CD4-positive, CD25-positive, alpha-beta regulatory T cell (primary cell): ENCODE measurements around the gene ZNF19. TPM values are rescaled to one million over a fixed set of nuclear protein-coding genes. Genes with fewer than 3 reads are reported as not detected.
A peak's percentile ranks its signal among the peaks of the same experiment; 100 is the strongest.

ENCODE experiments used
- ATAC-seq, 2 donors: fragments of 150-1000 bp; cut with Tn5 transposase; one replicate each; pipeline ENCODE4 v1.10.0; 2021; ENCODE audit warnings: low read depth in 2 of 2, moderate number of reproducible peaks in 2 of 2, moderate library complexity in 1 of 2
- DNase-seq, 3 donors: peaks; one replicate each; pipeline versions ENCODE4 v3.0.0 to v3.0.0-alpha.2; 2012 to 2022; ENCODE audit warnings: mixed read lengths in 1 of 3
- H3K27ac ChIP-seq: one replicate; pipeline ENCODE4 v1.7.0; 2013; ENCODE audit warnings: mild to moderate bottlenecking, low read length; ENCODE audit not compliant: insufficient read depth, poor library complexity, severe bottlenecking
- H3K27me3 ChIP-seq: one replicate; pipeline ENCODE4 v1.7.0; 2013; ENCODE audit warnings: low read length; ENCODE audit not compliant: control insufficient read depth, insufficient read depth
- H3K36me3 ChIP-seq: one replicate; pipeline ENCODE4 v1.7.0; 2013; ENCODE audit warnings: mild to moderate bottlenecking, low read length, moderate library complexity; ENCODE audit not compliant: control insufficient read depth, insufficient read depth
- H3K4me1 ChIP-seq: 2 replicates; pipeline ENCODE4 v1.7.0; 2013; ENCODE audit warnings: mild to moderate bottlenecking, low read length; ENCODE audit not compliant: insufficient read depth, control insufficient read depth, poor library complexity, severe bottlenecking
- H3K4me3 ChIP-seq: one replicate; pipeline ENCODE4 v1.7.0; 2013; ENCODE audit warnings: low read depth, mild to moderate bottlenecking, low read length, moderate library complexity
- H3K9me3 ChIP-seq, 2 experiments: 1 replicate in 1 of 2; 2 replicates in 1 of 2; pipeline ENCODE4 v1.7.0; 2013; ENCODE audit warnings: low read length in 2 of 2, mild to moderate bottlenecking in 1 of 2, moderate library complexity in 1 of 2; ENCODE audit not compliant: control insufficient read depth in 2 of 2
- H3K27ac Mint-ChIP-seq, 3 donors: one replicate each; pipeline ENCODE4 v1.8.0; 2020 to 2022; ENCODE audit warnings: mild to moderate bottlenecking in 3 of 3, mixed read lengths in 3 of 3, moderate library complexity in 2 of 3
- H3K27me3 Mint-ChIP-seq: one replicate; pipeline ENCODE4 v1.8.0; 2022; ENCODE audit warnings: mild to moderate bottlenecking, mixed read lengths
- H3K36me3 Mint-ChIP-seq: one replicate; pipeline ENCODE4 v1.8.0; 2020; ENCODE audit warnings: mixed read lengths
- H3K4me1 Mint-ChIP-seq, 4 donors: one replicate each; pipeline ENCODE4 v1.8.0; 2020 to 2022; ENCODE audit warnings: mixed read lengths in 4 of 4, mild to moderate bottlenecking in 1 of 4
- H3K4me3 Mint-ChIP-seq, 4 donors: one replicate each; pipeline ENCODE4 v1.8.0; 2020 to 2022; ENCODE audit warnings: mild to moderate bottlenecking in 4 of 4, mixed read lengths in 4 of 4, moderate library complexity in 3 of 4
- H3K9me3 Mint-ChIP-seq, 7 donors: one replicate each; pipeline ENCODE4 v1.8.0; 2020 to 2022; ENCODE audit warnings: mixed read lengths in 7 of 7, mild to moderate bottlenecking in 3 of 7, moderate library complexity in 2 of 7
- polyA plus RNA-seq, 4 donors: library from polyadenylated mRNA; unstranded; fragments of 300-500 nt; fragmentation: Illumina TruSeq; gene quantifications; one replicate each; pipeline ENCODE4 v1.2.3, GENCODE V29; 2021
- total RNA-seq: library from RNA; stranded (reverse); gene quantifications from one replicate; pipeline ENCODE4 v1.2.3, GENCODE V29; 2022

ZNF19 gene
- total and polyA plus RNA-seq, 5 donors from 2014 or later = 1.7 to 5.9 (median 2.8) TPM

DNA sequence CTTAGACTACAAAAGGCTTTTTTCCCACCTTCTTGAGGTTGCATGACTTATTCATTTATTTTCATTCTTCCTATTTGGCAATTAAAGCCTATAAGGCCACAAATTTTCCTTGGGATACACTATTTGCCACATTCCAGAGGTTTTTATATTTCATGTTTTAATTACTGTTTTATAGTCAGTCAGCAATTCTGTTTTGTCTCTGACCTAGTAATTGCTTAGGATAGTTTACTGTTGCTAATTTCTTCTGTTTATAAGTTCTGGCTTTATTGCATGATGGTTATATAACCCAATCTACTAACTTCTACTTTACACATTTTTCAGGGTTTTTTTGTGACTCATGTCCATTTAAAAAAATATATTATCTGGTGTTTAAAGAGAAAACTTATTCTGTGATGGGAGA lies 29.6 kb downstream of the ZNF19 start:
- Mint-ChIP-seq H3K36me3 (peaks cover 16% of the 10 kb centered on the region), H3K27ac (no peak overlapping the region)
- ATAC-seq = no peak

DNA sequence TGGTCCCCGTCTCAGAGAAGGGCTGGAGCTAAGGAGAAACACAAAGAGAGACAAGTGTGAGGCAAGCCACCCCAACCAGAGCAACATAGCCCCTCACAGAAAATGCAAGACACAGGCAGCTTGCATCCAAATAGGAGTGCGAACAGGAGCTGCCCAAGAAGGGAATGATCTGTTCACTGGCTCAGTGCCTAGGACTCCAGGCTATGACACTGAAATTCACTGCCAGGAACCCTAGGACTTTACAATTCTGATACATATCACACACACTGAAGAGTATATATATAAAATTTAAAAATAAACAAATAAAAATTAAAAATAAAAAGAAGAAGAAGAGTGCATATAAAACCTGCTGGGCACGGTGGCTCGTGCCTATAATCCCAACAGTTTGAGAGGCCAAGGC lies 32.3 kb downstream of the ZNF19 start:
- Mint-ChIP-seq H3K36me3 (peaks cover 41% of the 10 kb centered on the region), H3K4me1 (peaks cover 10 to 23% (median 12%) of the 10 kb centered on the region in 4 donors), H3K9me3 (peaks cover 0 to 25% (median 3%) of the 10 kb centered on the region in 7 donors), H3K27ac (no peak overlapping the region), H3K27me3 (no peaks in the 10 kb centered on the region), H3K4me3 (no peak overlapping the region)
- H3K27me3 ChIP-seq = no peaks in the 10 kb centered on the region
- H3K4me3 ChIP-seq = no peak overlapping the region
- H3K9me3 ChIP-seq = peaks cover 6 to 15% of the 10 kb centered on the region in 2 experiments
- H3K27ac ChIP-seq = no peak overlapping the region
- peaks cover 42% of the 10 kb centered on the region for H3K36me3 ChIP-seq
- peaks cover 14% of the 10 kb centered on the region for H3K4me1 ChIP-seq
- no peak for DNase-seq
- ATAC-seq = no peak

More for the DNA sequence above, 29.6 kb downstream of the ZNF19 start:
- no peak for DNase-seq
- no peak overlapping the region for H3K4me3 ChIP-seq
- Mint-ChIP-seq H3K4me1 (peaks cover 15 to 38% (median 23%) of the 10 kb centered on the region in 4 donors), H3K4me3 (no peak overlapping the region), H3K9me3 (peaks cover 0 to 4% (median 2%) of the 10 kb centered on the region in 7 donors), H3K27me3 (no peaks in the 10 kb centered on the region)
- H3K36me3 ChIP-seq = peaks cover 15% of the 10 kb centered on the region
- no peaks in the 10 kb centered on the region for H3K27me3 ChIP-seq
- H3K27ac ChIP-seq = no peak overlapping the region
- H3K9me3 ChIP-seq = no peaks in the 10 kb centered on the region
- H3K4me1 ChIP-seq = peaks cover 20% of the 10 kb centered on the region

DNA sequence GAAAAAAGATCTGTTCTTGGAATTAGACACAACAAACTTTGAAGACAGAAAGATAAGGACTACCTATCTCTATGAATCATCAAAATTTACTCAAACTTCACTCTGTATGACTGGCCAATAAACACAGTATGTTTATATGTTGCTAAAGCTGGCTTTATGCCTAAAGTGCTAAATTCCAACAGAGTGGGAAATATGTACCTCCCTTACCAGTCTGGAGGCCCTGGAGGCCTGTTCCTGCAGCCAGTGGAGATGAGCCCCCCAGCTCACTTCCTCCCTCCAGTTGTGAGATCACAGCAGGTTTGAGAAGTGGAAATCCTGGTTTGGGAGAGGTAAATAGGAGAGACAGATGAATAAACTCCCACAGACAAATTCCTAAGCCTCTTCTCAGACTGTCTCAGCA lies 36.1 kb downstream of the ZNF19 start:
- Histone ChIP-seq H3K4me1 (no peaks in the 10 kb centered on the region), H3K27ac (no peak overlapping the region), H3K27me3 (no peaks in the 10 kb centered on the region), H3K4me3 (no peak overlapping the region), H3K9me3 (peaks cover 39 to 52% of the 10 kb centered on the region in 2 experiments), H3K36me3 (peaks cover 74% of the 10 kb centered on the region)
- no peak overlapping the region for H3K27ac Mint-ChIP-seq
- no peak for ATAC-seq
- H3K4me1 Mint-ChIP-seq = peaks cover 0 to 3% (median 0%) of the 10 kb centered on the region in 4 donors
- H3K9me3 Mint-ChIP-seq = peaks cover 3 to 53% (median 20%) of the 10 kb centered on the region in 7 donors
- peaks cover 69% of the 10 kb centered on the region for H3K36me3 Mint-ChIP-seq
- DNase-seq = no peak
- no peaks in the 10 kb centered on the region for H3K27me3 Mint-ChIP-seq
- H3K4me3 Mint-ChIP-seq = peak overlapping the region in 1 of 4 donors; percentile 74

- Histone ChIP-seq H3K27ac (no peak overlapping the region), H3K36me3 (peaks cover 54% of the 10 kb centered on the region), H3K4me3 (no peak overlapping the region), H3K4me1 (no peaks in the 10 kb centered on the region), H3K9me3 (peaks cover 65 to 92% of the 10 kb centered on the region in 2 experiments), H3K27me3 (no peaks in the 10 kb centered on the region)
- no peak overlapping the region for H3K27ac Mint-ChIP-seq
- peaks cover 4 to 67% (median 22%) of the 10 kb centered on the region in 7 donors for H3K9me3 Mint-ChIP-seq
- H3K36me3 Mint-ChIP-seq = peaks cover 47% of the 10 kb centered on the region
- DNase-seq (no peak), ATAC-seq (no peak)
- no peaks in the 10 kb centered on the region for H3K4me1 Mint-ChIP-seq
- H3K27me3 Mint-ChIP-seq = no peaks in the 10 kb centered on the region
- no peak overlapping the region for H3K4me3 Mint-ChIP-seq
Measured at GRCh38 chr16:71449020-71449419, 40.1 kb downstream of the ZNF19 start.

DNA sequence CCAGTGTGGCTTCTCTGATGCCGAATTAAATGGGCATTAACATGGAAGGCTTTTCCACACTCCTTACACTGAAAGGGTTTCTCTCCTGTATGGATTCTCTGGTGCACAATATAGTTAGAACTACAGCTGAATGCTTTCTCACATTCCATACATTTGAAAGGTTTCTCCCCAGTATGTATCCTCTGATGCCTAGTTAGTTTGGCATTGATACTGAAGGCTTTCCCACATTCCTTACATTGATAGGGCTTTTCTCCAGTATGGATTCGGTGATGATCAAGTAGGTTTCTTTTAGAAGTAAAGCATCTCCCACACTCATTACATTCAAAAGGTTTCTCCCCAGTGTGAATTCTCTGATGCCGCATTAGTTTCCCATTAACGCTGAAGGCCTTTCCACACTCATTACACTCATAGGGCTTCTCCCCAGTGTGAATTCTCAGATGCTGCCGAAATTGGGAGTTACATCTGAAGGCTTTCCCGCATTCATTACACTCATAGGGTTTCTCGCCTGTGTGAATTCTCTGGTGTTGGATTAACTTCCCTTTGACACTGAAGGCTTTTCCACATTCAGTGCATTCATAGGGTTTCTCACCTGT lies 40.8 kb downstream of the ZNF19 start:
- Histone ChIP-seq H3K4me1 (no peaks in the 10 kb centered on the region), H3K27me3 (no peaks in the 10 kb centered on the region), H3K27ac (no peak overlapping the region), H3K9me3 (peaks cover 65 to 93% of the 10 kb centered on the region in 2 experiments), H3K36me3 (peaks cover 47% of the 10 kb centered on the region), H3K4me3 (no peak overlapping the region)
- H3K27me3 Mint-ChIP-seq = no peaks in the 10 kb centered on the region
- no peak overlapping the region for H3K4me3 Mint-ChIP-seq
- no peak overlapping the region for H3K27ac Mint-ChIP-seq
- ATAC-seq (no peak), DNase-seq (no peak)
- peaks cover 8 to 71% (median 24%) of the 10 kb centered on the region in 7 donors for H3K9me3 Mint-ChIP-seq
- peaks cover 43% of the 10 kb centered on the region for H3K36me3 Mint-ChIP-seq
- no peaks in the 10 kb centered on the region for H3K4me1 Mint-ChIP-seq

GRCh38 chr16:71443714-71444113 lies 45.4 kb downstream of the ZNF19 start:
- Mint-ChIP-seq H3K27ac (no peak overlapping the region), H3K4me1 (no peaks in the 10 kb centered on the region), H3K9me3 (peaks cover 0 to 29% (median 15%) of the 10 kb centered on the region in 7 donors), H3K27me3 (peaks cover 5% of the 10 kb centered on the region), H3K4me3 (peak overlapping the region in 2 of 4 donors; percentile 19 to 65), H3K36me3 (peaks cover under 1% of the 10 kb centered on the region)
- Histone ChIP-seq H3K9me3 (peaks cover 32 to 60% of the 10 kb centered on the region in 2 experiments), H3K4me1 (no peaks in the 10 kb centered on the region), H3K27ac (no peak overlapping the region), H3K4me3 (no peak overlapping the region), H3K36me3 (peaks cover under 1% of the 10 kb centered on the region), H3K27me3 (no peaks in the 10 kb centered on the region)
- DNase-seq (no peak), ATAC-seq (no peak)

DNA sequence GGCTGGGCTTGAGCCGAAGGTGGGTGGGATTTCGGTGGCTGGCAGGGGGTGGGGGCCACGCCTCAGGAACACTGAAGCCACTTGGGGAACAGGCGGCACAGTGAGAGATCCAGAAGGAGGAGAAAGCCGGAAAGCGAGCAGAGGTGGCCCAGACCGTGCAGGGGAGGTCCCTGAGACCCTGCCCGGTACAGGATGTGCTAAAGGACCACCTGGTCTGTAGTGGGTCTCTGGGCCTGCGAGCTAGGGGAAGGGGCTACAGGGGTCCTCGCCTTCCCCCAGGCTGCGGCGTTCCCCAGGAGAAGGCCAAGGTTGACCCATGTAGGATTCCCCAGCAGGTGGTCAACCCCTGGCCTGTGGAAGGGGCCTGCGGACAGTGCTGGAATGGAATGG lies 47.1 kb downstream of the ZNF19 start, which contains the start of gene TLE7:
TLE7 (minus strand) TSS at position 4 of the 390 bp plus-strand sequence. CDS start 8,730 bp downstream, outside the sequence.
- Mint-ChIP-seq H3K27me3 (peaks cover 11% of the 10 kb centered on the region), H3K36me3 (no peaks in the 10 kb centered on the region), H3K27ac (no peak within 1 kb of the TSS), H3K9me3 (peaks cover 0 to 17% (median 11%) of the 10 kb centered on the region in 7 donors), H3K4me1 (no peaks in the 10 kb centered on the region), H3K4me3 (no peak within 1 kb of the TSS)
- Histone ChIP-seq H3K27ac (no peak within 1 kb of the TSS), H3K36me3 (no peaks in the 10 kb centered on the region), H3K4me3 (no peak within 1 kb of the TSS), H3K27me3 (no peaks in the 10 kb centered on the region), H3K9me3 (peaks cover 17 to 43% of the 10 kb centered on the region in 2 experiments), H3K4me1 (no peaks in the 10 kb centered on the region)
- ATAC-seq (no peak), DNase-seq (no peak)
